ENCODE results near the gene PTGDR2.

DNA sequence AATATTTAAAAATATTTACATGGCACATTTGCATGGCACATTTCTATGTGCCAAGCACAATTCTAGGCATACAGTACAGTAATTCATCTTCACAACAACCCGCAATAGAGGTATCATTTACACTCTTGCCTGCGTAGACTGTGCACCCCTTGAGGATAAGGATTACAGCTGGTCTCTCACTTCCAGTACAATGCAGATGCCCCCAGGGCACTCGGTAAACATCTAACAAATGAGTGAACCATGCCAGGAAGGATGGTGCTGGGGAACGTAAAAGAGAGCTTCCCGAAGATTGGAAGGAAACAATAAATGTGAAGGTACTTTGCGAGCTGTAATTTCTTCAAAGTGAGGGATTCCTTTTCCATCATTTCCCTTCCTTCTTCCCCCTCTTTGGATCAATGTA lies 49.3 kb upstream of the PTGDR2 start:
- no peak for TF ChIP-seq EZH2 (IDR thresholded peaks at IDR 0.05; ENCODE audit: insufficient read depth, poor library complexity, severe bottlenecking)
- no peak for TF ChIP-seq EZH2phosphoT487 (IDR thresholded peaks at IDR 0.05; ENCODE audit: insufficient read depth, low read depth)

All from GM23248 (cell line).